Measurements from ENCODE around the gene TRIP10. TPM values are rescaled to one million over a fixed set of nuclear protein-coding genes. Genes with fewer than 3 reads are reported as not detected.

TRIP10 gene
- total and polyA plus RNA-seq, 2 of the 13 experiments (the other 11 are each of a cell fraction or from before 2014, with no cell fraction given): 32.5 to 33.2 TPM

DNA sequence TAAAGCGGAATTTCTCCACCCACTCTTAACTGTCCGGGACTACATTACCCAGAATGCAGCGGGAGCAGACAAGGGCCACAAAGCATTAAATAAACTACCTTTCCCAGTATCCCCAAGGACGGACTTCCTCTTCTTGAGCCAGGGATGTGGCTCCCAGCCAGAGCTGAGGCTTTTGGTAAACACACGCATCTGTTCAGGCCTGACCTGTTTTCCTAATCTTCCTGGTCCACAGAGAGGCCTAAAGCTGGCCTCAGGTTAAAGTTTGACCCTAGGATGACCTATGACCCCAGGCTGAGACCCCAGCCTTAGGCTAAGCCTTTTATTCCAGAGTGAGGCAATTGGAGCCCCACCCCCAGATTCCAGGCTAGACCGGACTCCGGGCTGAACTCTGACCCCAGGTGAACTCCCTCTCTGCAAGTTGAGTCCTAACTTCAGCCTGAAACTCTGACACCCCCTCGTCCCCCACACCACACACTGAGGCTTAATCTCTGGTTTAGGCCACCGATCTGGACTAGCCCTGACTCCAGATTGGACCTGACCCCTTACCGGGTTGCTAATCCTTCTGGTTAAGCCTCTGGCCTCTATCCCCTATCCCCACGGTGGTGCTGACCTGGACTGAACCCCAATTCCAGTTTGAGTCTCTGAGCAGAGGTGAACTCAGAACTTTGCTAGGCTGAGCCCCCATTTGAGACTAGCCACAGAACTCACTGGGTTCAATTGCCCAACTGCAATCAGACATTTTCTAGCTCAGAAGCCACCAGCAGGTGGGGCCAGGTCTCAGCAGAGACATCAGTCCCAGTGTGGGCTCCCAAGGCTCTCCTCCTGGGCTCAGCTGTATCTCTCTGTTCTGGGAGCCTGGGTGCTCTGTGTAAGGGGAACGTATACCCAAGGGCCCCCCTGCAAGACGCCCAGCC, 1.4 kb upstream of the TRIP10 start (continued):
- TF ChIP-seq, protein P1, sequence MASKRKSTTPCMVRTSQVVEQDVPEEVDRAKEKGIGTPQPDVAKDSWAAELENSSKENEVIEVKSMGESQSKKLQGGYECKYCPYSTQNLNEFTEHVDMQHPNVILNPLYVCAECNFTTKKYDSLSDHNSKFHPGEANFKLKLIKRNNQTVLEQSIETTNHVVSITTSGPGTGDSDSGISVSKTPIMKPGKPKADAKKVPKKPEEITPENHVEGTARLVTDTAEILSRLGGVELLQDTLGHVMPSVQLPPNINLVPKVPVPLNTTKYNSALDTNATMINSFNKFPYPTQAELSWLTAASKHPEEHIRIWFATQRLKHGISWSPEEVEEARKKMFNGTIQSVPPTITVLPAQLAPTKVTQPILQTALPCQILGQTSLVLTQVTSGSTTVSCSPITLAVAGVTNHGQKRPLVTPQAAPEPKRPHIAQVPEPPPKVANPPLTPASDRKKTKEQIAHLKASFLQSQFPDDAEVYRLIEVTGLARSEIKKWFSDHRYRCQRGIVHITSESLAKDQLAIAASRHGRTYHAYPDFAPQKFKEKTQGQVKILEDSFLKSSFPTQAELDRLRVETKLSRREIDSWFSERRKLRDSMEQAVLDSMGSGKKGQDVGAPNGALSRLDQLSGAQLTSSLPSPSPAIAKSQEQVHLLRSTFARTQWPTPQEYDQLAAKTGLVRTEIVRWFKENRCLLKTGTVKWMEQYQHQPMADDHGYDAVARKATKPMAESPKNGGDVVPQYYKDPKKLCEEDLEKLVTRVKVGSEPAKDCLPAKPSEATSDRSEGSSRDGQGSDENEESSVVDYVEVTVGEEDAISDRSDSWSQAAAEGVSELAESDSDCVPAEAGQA (IDR thresholded peaks at IDR 0.05; ENCODE audit: low read depth): no peak
- TF ChIP-seq, protein P1 (CRISPR knock-in tag; IDR thresholded peaks at IDR 0.05; ENCODE audit: borderline replicate concordance): no peak; the same call in 1 of the 2 replicates
- peak; percentile 87 for TF ChIP-seq ATF1 (CRISPR knock-in tag; IDR thresholded peaks at IDR 0.05)
- TF ChIP-seq ZFP37 (CRISPR knock-in tag; IDR thresholded peaks at IDR 0.05; ENCODE audit: borderline replicate concordance): no peak
- TF ChIP-seq, protein P2, sequence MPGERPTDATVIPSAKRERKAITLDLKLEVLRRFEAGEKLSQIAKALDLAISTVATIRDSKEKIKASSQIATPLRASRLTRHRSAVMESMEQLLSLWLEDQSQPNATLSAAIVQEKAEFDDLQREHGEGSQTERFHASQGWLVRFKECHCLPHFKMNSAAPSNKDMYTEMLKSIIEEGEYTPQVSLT (CRISPR knock-in tag; IDR thresholded peaks at IDR 0.05; ENCODE audit: borderline replicate concordance, low read depth): no peak
- TF ChIP-seq, protein P3, sequence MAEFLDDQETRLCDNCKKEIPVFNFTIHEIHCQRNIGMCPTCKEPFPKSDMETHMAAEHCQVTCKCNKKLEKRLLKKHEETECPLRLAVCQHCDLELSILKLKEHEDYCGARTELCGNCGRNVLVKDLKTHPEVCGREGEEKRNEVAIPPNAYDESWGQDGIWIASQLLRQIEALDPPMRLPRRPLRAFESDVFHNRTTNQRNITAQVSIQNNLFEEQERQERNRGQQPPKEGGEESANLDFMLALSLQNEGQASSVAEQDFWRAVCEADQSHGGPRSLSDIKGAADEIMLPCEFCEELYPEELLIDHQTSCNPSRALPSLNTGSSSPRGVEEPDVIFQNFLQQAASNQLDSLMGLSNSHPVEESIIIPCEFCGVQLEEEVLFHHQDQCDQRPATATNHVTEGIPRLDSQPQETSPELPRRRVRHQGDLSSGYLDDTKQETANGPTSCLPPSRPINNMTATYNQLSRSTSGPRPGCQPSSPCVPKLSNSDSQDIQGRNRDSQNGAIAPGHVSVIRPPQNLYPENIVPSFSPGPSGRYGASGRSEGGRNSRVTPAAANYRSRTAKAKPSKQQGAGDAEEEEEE (CRISPR knock-in tag; IDR thresholded peaks at IDR 0.05; ENCODE audit: borderline replicate concordance): no peak
- TF ChIP-seq, protein P4, sequence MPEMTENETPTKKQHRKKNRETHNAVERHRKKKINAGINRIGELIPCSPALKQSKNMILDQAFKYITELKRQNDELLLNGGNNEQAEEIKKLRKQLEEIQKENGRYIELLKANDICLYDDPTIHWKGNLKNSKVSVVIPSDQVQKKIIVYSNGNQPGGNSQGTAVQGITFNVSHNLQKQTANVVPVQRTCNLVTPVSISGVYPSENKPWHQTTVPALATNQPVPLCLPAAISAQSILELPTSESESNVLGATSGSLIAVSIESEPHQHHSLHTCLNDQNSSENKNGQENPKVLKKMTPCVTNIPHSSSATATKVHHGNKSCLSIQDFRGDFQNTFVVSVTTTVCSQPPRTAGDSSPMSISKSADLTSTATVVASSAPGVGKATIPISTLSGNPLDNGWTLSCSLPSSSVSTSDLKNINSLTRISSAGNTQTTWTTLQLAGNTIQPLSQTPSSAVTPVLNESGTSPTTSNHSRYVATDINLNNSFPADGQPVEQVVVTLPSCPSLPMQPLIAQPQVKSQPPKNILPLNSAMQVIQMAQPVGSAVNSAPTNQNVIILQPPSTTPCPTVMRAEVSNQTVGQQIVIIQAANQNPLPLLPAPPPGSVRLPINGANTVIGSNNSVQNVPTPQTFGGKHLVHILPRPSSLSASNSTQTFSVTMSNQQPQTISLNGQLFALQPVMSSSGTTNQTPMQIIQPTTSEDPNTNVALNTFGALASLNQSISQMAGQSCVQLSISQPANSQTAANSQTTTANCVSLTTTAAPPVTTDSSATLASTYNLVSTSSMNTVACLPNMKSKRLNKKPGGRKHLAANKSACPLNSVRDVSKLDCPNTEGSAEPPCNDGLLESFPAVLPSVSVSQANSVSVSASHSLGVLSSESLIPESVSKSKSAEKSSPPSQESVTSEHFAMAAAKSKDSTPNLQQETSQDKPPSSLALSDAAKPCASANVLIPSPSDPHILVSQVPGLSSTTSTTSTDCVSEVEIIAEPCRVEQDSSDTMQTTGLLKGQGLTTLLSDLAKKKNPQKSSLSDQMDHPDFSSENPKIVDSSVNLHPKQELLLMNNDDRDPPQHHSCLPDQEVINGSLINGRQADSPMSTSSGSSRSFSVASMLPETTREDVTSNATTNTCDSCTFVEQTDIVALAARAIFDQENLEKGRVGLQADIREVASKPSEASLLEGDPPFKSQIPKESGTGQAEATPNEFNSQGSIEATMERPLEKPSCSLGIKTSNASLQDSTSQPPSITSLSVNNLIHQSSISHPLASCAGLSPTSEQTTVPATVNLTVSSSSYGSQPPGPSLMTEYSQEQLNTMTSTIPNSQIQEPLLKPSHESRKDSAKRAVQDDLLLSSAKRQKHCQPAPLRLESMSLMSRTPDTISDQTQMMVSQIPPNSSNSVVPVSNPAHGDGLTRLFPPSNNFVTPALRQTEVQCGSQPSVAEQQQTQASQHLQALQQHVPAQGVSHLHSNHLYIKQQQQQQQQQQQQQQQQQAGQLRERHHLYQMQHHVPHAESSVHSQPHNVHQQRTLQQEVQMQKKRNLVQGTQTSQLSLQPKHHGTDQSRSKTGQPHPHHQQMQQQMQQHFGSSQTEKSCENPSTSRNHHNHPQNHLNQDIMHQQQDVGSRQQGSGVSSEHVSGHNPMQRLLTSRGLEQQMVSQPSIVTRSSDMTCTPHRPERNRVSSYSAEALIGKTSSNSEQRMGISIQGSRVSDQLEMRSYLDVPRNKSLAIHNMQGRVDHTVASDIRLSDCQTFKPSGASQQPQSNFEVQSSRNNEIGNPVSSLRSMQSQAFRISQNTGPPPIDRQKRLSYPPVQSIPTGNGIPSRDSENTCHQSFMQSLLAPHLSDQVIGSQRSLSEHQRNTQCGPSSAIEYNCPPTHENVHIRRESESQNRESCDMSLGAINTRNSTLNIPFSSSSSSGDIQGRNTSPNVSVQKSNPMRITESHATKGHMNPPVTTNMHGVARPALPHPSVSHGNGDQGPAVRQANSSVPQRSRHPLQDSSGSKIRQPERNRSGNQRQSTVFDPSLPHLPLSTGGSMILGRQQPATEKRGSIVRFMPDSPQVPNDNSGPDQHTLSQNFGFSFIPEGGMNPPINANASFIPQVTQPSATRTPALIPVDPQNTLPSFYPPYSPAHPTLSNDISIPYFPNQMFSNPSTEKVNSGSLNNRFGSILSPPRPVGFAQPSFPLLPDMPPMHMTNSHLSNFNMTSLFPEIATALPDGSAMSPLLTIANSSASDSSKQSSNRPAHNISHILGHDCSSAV (CRISPR knock-in tag; IDR thresholded peaks at IDR 0.05; ENCODE audit: borderline replicate concordance): no peak

Data from HepG2 (cell line).